Keratinocyte (primary cell): ENCODE measurements around the gene FAHD1.

Experiments
- CTCF ChIP-seq, 3 experiments: IDR thresholded peaks in 1 of 3; conservative IDR thresholded peaks in 1 of 3; optimal IDR thresholded peaks in 1 of 3; 2 replicates in 2 of 3; 3 replicates in 1 of 3; pipeline versions ENCODE3 to v1.5.1; 2011; ENCODE audit warnings: low read length in 3 of 3, mild to moderate bottlenecking in 3 of 3, moderate library complexity in 2 of 3, control low read depth in 1 of 3, inconsistent platforms in 1 of 3; ENCODE audit not compliant: insufficient read depth in 2 of 3; ENCODE audit errors: extremely low read depth in 1 of 3
- EZH2 ChIP-seq: IDR thresholded peaks from one replicate; pipeline ENCODE4 v1.6.1; 2012; ENCODE audit warnings: inconsistent platforms, mild to moderate bottlenecking, low read length, moderate library complexity

GRCh38 chr16:1786242-1787055 is 40.6 kb upstream of the FAHD1 start:
- no peak for TF ChIP-seq CTCF (optimal IDR thresholded peaks at IDR 0.05 in 1 of 3, IDR thresholded peaks at IDR 0.05 in 1 of 3, conservative IDR thresholded peaks at IDR 0.05 in 1 of 3; ENCODE audit: extremely low read depth in 1 of 3, insufficient read depth in 2 of 3, low read length in 3 of 3)
- no peak for TF ChIP-seq EZH2
